ENCODE data around the gene IQCH.

GRCh38 chr15:67266870-67267269 is 12.3 kb downstream of the IQCH start:
- TF ChIP-seq FOXA1 (IDR thresholded peaks at IDR 0.05) (no peak), ZNF384 (IDR thresholded peaks at IDR 0.05) (no peak), SP1 (IDR thresholded peaks at IDR 0.05) (no peak), FOXM1 (IDR thresholded peaks at IDR 0.05; ENCODE audit: borderline replicate concordance) (no peak), HDGF (IDR thresholded peaks at IDR 0.05; ENCODE audit: borderline replicate concordance) (no peak), ELF4 (IDR thresholded peaks at IDR 0.05) (no peak), SUZ12 (IDR thresholded peaks at IDR 0.05) (no peak)
